ENCODE results near the gene KCNT2.

The KCNT2 gene

GRCh38 chr1:196305216-196305615 lies 303.0 kb downstream of the KCNT2 start:
- H3K36me3 ChIP-seq (replicated peaks; ENCODE audit: low read depth, low read length): peaks cover 13% of the 10 kb centered on the region
- H3K4me1 ChIP-seq (ENCODE audit: low read length): peaks cover 6% of the 10 kb centered on the region; the same call in 1 of the 2 replicates
- H3K27me3 ChIP-seq (ENCODE audit: low read depth, low read length): no peaks in the 10 kb centered on the region
- no peaks in the 10 kb centered on the region for H3K79me2 ChIP-seq (ENCODE audit: low read length)
- H3K4me2 ChIP-seq (ENCODE audit: low read length): no peak overlapping the region
- no peak overlapping the region for H2AFZ ChIP-seq (ENCODE audit: low read depth, low read length)
- H3K27ac ChIP-seq (ENCODE audit: low read length): no peak overlapping the region
- H4K20me1 ChIP-seq (ENCODE audit: insufficient read depth, low read length): no peaks in the 10 kb centered on the region
- H3K9ac ChIP-seq (ENCODE audit: low read length): no peak overlapping the region
- no peak overlapping the region for H3K4me3 ChIP-seq (ENCODE audit: low read length)
- TF ChIP-seq CTCF (IDR thresholded peaks at IDR 0.05; ENCODE audit: low read depth, low read length) (no peak), EZH2phosphoT487 (IDR thresholded peaks at IDR 0.05; ENCODE audit: low read depth) (no peak)
- H3K9me3 ChIP-seq (ENCODE audit: insufficient read depth, low read length): peaks cover 7% of the 10 kb centered on the region; the same call in 1 of the 2 replicates

- Histone ChIP-seq H3K27me3 (ENCODE audit: low read depth, low read length) (no peaks in the 10 kb centered on the region), H3K9me3 (ENCODE audit: insufficient read depth, low read length) (peaks cover 2% of the 10 kb centered on the region; the same call in 1 of the 2 replicates), H3K4me2 (ENCODE audit: low read length) (no peak overlapping the region), H3K79me2 (ENCODE audit: low read length) (no peaks in the 10 kb centered on the region), H2AFZ (ENCODE audit: low read depth, low read length) (no peak overlapping the region), H3K4me1 (ENCODE audit: low read length) (no peaks in the 10 kb centered on the region), H3K27ac (ENCODE audit: low read length) (no peak overlapping the region), H3K4me3 (ENCODE audit: low read length) (no peak overlapping the region), H4K20me1 (ENCODE audit: insufficient read depth, low read length) (no peaks in the 10 kb centered on the region), H3K9ac (ENCODE audit: low read length) (no peak overlapping the region), H3K36me3 (replicated peaks; ENCODE audit: low read depth, low read length) (peaks cover 8% of the 10 kb centered on the region)
- TF ChIP-seq CTCF (IDR thresholded peaks at IDR 0.05; ENCODE audit: low read depth, low read length) (no peak), EZH2phosphoT487 (IDR thresholded peaks at IDR 0.05; ENCODE audit: low read depth) (no peak)
Measured at GRCh38 chr1:196302981-196303380, 305.3 kb downstream of the KCNT2 start.

- no peak overlapping the region for H3K27ac ChIP-seq (ENCODE audit: low read length)
- H3K27me3 ChIP-seq (ENCODE audit: low read depth, low read length): no peaks in the 10 kb centered on the region
- peaks cover 4% of the 10 kb centered on the region for H3K36me3 ChIP-seq (replicated peaks; ENCODE audit: low read depth, low read length)
- no peak overlapping the region for H3K4me3 ChIP-seq (ENCODE audit: low read length)
- H3K4me2 ChIP-seq (ENCODE audit: low read length): no peak overlapping the region
- no peaks in the 10 kb centered on the region for H3K9me3 ChIP-seq (ENCODE audit: insufficient read depth, low read length)
- H4K20me1 ChIP-seq (ENCODE audit: insufficient read depth, low read length): no peaks in the 10 kb centered on the region
- H2AFZ ChIP-seq (ENCODE audit: low read depth, low read length): no peak overlapping the region
- no peak overlapping the region for H3K9ac ChIP-seq (ENCODE audit: low read length)
- no peak for TF ChIP-seq CTCF (IDR thresholded peaks at IDR 0.05; ENCODE audit: low read depth, low read length)
- no peak for TF ChIP-seq EZH2phosphoT487 (IDR thresholded peaks at IDR 0.05; ENCODE audit: low read depth)
- H3K4me1 ChIP-seq (ENCODE audit: low read length): no peaks in the 10 kb centered on the region
- H3K79me2 ChIP-seq (ENCODE audit: low read length): no peaks in the 10 kb centered on the region
Measured at GRCh38 chr1:196302420-196302819, 305.8 kb downstream of the KCNT2 start.

- Histone ChIP-seq H3K79me2 (ENCODE audit: low read length) (no peaks in the 10 kb centered on the region), H3K9me3 (ENCODE audit: insufficient read depth, low read length) (no peaks in the 10 kb centered on the region), H3K27ac (ENCODE audit: low read length) (no peak overlapping the region), H2AFZ (ENCODE audit: low read depth, low read length) (no peak overlapping the region), H4K20me1 (ENCODE audit: insufficient read depth, low read length) (no peaks in the 10 kb centered on the region), H3K9ac (ENCODE audit: low read length) (no peak overlapping the region), H3K4me2 (ENCODE audit: low read length) (no peak overlapping the region), H3K4me3 (ENCODE audit: low read length) (no peak overlapping the region), H3K36me3 (replicated peaks; ENCODE audit: low read depth, low read length) (no peaks in the 10 kb centered on the region), H3K27me3 (ENCODE audit: low read depth, low read length) (no peaks in the 10 kb centered on the region), H3K4me1 (ENCODE audit: low read length) (0 out of 2 replicates have a peak, but pooled peaks cover 2% of the 10 kb centered on the region)
- TF ChIP-seq CTCF (IDR thresholded peaks at IDR 0.05; ENCODE audit: low read depth, low read length) (no peak), EZH2phosphoT487 (IDR thresholded peaks at IDR 0.05; ENCODE audit: low read depth) (no peak)
Measured at GRCh38 chr1:196295766-196296165, 312.5 kb downstream of the KCNT2 start.

Data from OCI-LY3 (cell line).